Prostate gland (tissue), 2 donors: Measurements from ENCODE around the gene RNF215. TPM values are rescaled to one million over a fixed set of nuclear protein-coding genes. Genes with fewer than 3 reads are reported as not detected.

Experiments
- DNase-seq: peaks from one replicate; pipeline ENCODE4 v3.0.0-alpha.2; 2019; ENCODE audit warnings: low spot score
- H3K27ac ChIP-seq, 2 donors: fragments of 200-600 bp; sonication (generic); 2 replicates each; pipeline ENCODE4 v1.5.1; 2017 to 2019
- H3K27me3 ChIP-seq: fragments of 200-600 bp; sonication (generic); replicated peaks from 2 replicates; pipeline ENCODE4 v1.5.1; 2019; ENCODE audit not compliant: insufficient read depth
- H3K36me3 ChIP-seq, 2 donors: fragments of 200-600 bp; sonication (generic); 1 replicate in 1 of 2; 2 replicates in 1 of 2; pipeline versions ENCODE4 v1.5.1 to v1.8.1; 2017 to 2019
- H3K4me1 ChIP-seq: fragments of 200-600 bp; sonication (generic); replicated peaks from 2 replicates; pipeline ENCODE4 v1.5.1; 2019
- H3K4me3 ChIP-seq, 2 donors: fragments of 200-600 bp; sonication (generic); 2 replicates each; pipeline ENCODE4 v1.5.1; 2017 to 2019
- H3K9me3 ChIP-seq: fragments of 200-600 bp; sonication (generic); 2 replicates; pipeline ENCODE4 v1.5.1; 2017
- CTCF ChIP-seq, 4 experiments: fragments of 200-600 bp in 2 of 4; fragments of 450-650 bp in 2 of 4; sonication (generic) in 2 of 4; IDR thresholded peaks; 1 replicate in 3 of 4; 2 replicates in 1 of 4; pipeline ENCODE4 v1.5.1; 2016 to 2019; ENCODE audit warnings: antibody characterized with exemption in 4 of 4, mild to moderate bottlenecking in 2 of 4, moderate library complexity in 2 of 4
- POLR2A ChIP-seq: fragments of 450-650 bp; IDR thresholded peaks from one replicate; pipeline ENCODE4 v1.6.1; 2016; ENCODE audit warnings: antibody characterized with exemption, mild to moderate bottlenecking
- POLR2AphosphoS5 ChIP-seq: sonication (generic); formaldehyde crosslinking; IDR thresholded peaks from one replicate; pipeline ENCODE4 v1.6.1; 2017; ENCODE audit warnings: antibody characterized with exemption
- WGBS: methylation state at CpG from one replicate; pipeline ENCODE4 v1.1.5; 2018; 5-methylcytosine and 5-hydroxymethylcytosine counted together
- intact Hi-C: fragments of 100-400 bp; cut with DNase I; formaldehyde crosslinking; loops from one replicate; pipeline ENCODE4 v1.14.2; 2022
- total RNA-seq, 2 donors: library from RNA; depleted of rRNA; stranded (reverse); fragments of >200 nt; gene quantifications; one replicate each; pipeline ENCODE4 v1.1.0, GENCODE V29; 2016

RNF215 gene
- total RNA-seq, 2 donors from 2014 or later: 18.1 to 20.0 TPM

DNA sequence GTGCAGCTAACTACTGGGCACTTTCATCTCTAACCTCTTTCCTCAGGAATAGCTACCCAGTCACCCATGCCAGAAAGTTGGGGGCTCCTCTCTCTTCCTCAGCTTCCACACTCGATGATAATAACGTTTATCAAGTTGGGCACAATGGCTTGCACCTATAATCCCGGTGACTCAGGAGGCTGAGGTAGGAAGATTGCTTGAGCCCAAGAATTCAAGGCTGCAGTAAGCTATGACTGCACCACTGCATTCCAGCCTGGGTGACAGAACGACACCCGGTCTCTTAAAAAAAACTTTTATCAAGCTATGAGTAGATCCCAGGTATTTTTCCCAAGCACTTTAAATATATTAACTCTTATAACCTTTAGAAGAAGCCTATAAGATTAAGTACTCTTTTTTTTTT is 32.6 kb downstream of the RNF215 start:
- WGBS: 57% methylated on average over 5 of the region's 5 CpGs
- no peak for DNase-seq
- TF ChIP-seq POLR2AphosphoS5 (no peak), POLR2A (no peak), CTCF (IDR thresholded peaks at IDR 0.05) (no peak)
- H3K27me3 ChIP-seq: no peaks in the 10 kb centered on the region
- peaks cover 0 to 14% of the 10 kb centered on the region in 2 donors for H3K36me3 ChIP-seq
- intact Hi-C loops: loop anchor here (2.0 kb wide), 1 partner anchor 26 kb away; no protein-coding TSS in a partner anchor
- H3K4me3 ChIP-seq: no peak overlapping the region
- H3K9me3 ChIP-seq: no peaks in the 10 kb centered on the region
- no peak overlapping the region for H3K27ac ChIP-seq
- peaks cover 10% of the 10 kb centered on the region for H3K4me1 ChIP-seq

DNA sequence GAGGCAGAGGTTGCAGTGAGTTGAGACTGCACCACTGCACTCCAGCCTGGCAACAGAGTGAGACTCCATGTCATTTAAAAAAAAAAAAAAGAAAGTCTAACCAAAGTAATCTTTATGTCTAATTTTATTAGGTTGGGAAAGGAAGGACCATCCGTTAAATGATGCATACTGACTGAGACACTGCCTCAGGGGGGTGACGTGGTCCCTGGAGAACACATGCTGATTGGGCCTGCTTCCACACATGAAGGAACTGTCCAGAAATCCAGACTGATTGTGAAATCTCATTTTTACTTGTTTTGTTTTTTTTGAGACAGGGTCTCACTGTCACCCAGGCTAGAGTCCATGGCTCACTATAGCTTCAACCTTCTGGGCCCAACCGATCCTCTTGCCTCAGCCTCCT is 36.0 kb downstream of the RNF215 start:
- Histone ChIP-seq H3K9me3 (no peaks in the 10 kb centered on the region), H3K36me3 (peaks cover 1 to 16% of the 10 kb centered on the region in 2 donors), H3K27me3 (no peaks in the 10 kb centered on the region), H3K4me3 (no peak overlapping the region), H3K4me1 (peaks cover 10% of the 10 kb centered on the region), H3K27ac (no peak overlapping the region)
- intact Hi-C loops: no loop called here
- DNase-seq: no peak
- WGBS: 81% methylated on average over 3 of the region's 3 CpGs
- TF ChIP-seq POLR2A: no peak
- TF ChIP-seq POLR2AphosphoS5: no peak

DNA sequence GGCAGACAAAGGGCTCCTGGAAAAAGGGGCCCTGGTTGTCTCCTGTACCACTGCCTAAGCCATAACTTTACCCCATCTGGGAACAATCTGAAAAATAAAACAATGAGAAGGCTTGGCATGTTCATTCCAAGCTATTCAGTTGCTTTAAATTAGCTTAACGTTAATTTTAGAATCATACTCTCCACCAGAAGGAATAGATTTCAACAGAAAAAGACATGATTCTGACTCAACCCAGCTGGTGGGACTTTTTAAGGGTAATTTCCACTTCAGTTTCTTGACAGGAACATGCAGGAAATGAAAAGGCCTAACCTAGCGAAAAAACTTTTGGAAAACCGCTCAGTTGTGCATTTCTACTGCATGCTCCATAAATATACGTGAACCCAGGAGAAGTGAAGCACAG is 38.4 kb downstream of the RNF215 start:
- DNase-seq: no peak
- no peak overlapping the region for H3K4me3 ChIP-seq
- intact Hi-C loops: no loop called here
- no peaks in the 10 kb centered on the region for H3K4me1 ChIP-seq
- H3K27ac ChIP-seq: no peak overlapping the region
- WGBS: 71% methylated on average over 4 of the region's 4 CpGs
- H3K27me3 ChIP-seq: no peaks in the 10 kb centered on the region
- no peak for TF ChIP-seq POLR2AphosphoS5
- no peak for TF ChIP-seq POLR2A
- TF ChIP-seq CTCF (IDR thresholded peaks at IDR 0.05): no peak
- H3K9me3 ChIP-seq: no peaks in the 10 kb centered on the region
- peaks cover 19 to 40% of the 10 kb centered on the region in 2 donors for H3K36me3 ChIP-seq

- 81% methylated on average over 4 of the region's 4 CpGs for WGBS
- no peak for DNase-seq
Measured at GRCh38 chr22:30348404-30348803, 38.8 kb downstream of the RNF215 start.

GRCh38 chr22:30347255-30347892 is 39.8 kb downstream of the RNF215 start:
- WGBS: 73% methylated on average over 5 of the region's 5 CpGs
- no peak overlapping the region for H3K27ac ChIP-seq
- H3K9me3 ChIP-seq: no peaks in the 10 kb centered on the region
- intact Hi-C loops: no loop called here
- H3K4me1 ChIP-seq: no peaks in the 10 kb centered on the region
- H3K4me3 ChIP-seq: no peak overlapping the region
- DNase-seq: no peak
- peaks cover 28 to 44% of the 10 kb centered on the region in 2 donors for H3K36me3 ChIP-seq
- no peaks in the 10 kb centered on the region for H3K27me3 ChIP-seq
- TF ChIP-seq POLR2A (no peak), CTCF (IDR thresholded peaks at IDR 0.05) (no peak), POLR2AphosphoS5 (no peak)

More at GRCh38 chr22:30348404-30348803, 38.8 kb downstream of the RNF215 start:
- intact Hi-C loops: no loop called here
- H3K4me1 ChIP-seq: no peaks in the 10 kb centered on the region
- no peak for TF ChIP-seq POLR2A
- TF ChIP-seq CTCF (IDR thresholded peaks at IDR 0.05): no peak
- no peak for TF ChIP-seq POLR2AphosphoS5
- H3K27me3 ChIP-seq: no peaks in the 10 kb centered on the region
- H3K27ac ChIP-seq: no peak overlapping the region
- H3K4me3 ChIP-seq: no peak overlapping the region
- H3K36me3 ChIP-seq: peaks cover 19 to 43% of the 10 kb centered on the region in 2 donors
- no peaks in the 10 kb centered on the region for H3K9me3 ChIP-seq
